ENCODE data around the gene HOXD10.
A peak's percentile ranks its signal among the peaks of the same experiment; 100 is the strongest.

HOXD10 gene

GRCh38 chr2:176092270-176093144 lies 24.1 kb upstream of the HOXD10 start, which contains the start of gene HOXD13:
TSS of gene HOXD13 (plus strand) at chr2:176092721. CDS start at chr2:176092891, 170 bp downstream.
- Histone ChIP-seq H3K4me3 (ENCODE audit: low read depth in 1 of 2, low read length in 2 of 2) (peak within 1 kb of the TSS; percentile 6 to 53), H3K9ac (ENCODE audit: low read length) (no peak within 1 kb of the TSS), H3K27me3 (ENCODE audit: control insufficient read depth in 1 of 2, insufficient read depth in 2 of 2, low read length in 2 of 2) (peaks cover 84 to 99% of the 10 kb centered on the region in 2 donors), H3K4me1 (ENCODE audit: insufficient read depth, low read length) (peaks cover 16% of the 10 kb centered on the region), H3K36me3 (ENCODE audit: insufficient read depth, low read length) (no peaks in the 10 kb centered on the region), H3K9me3 (ENCODE audit: low read length) (peaks cover 3% of the 10 kb centered on the region), H3K27ac (ENCODE audit: low read depth, low read length) (no peak within 1 kb of the TSS)

- no peak overlapping the region for H3K9ac ChIP-seq (ENCODE audit: low read length)
- H3K4me3 ChIP-seq (ENCODE audit: low read depth in 1 of 2, low read length in 2 of 2) = peak overlapping the region; percentile 6 to 53
- H3K27me3 ChIP-seq (ENCODE audit: control insufficient read depth in 1 of 2, insufficient read depth in 2 of 2, low read length in 2 of 2) = peaks cover 83 to 99% of the 10 kb centered on the region in 2 donors
- H3K4me1 ChIP-seq (ENCODE audit: insufficient read depth, low read length) = peaks cover 16% of the 10 kb centered on the region
- no peaks in the 10 kb centered on the region for H3K36me3 ChIP-seq (ENCODE audit: insufficient read depth, low read length)
- H3K27ac ChIP-seq (ENCODE audit: low read depth, low read length) = no peak overlapping the region
- peaks cover 3% of the 10 kb centered on the region for H3K9me3 ChIP-seq (ENCODE audit: low read length)
Measured at GRCh38 chr2:176093145-176093897, 23.3 kb upstream of the HOXD10 start.

- Histone ChIP-seq H3K4me1 (ENCODE audit: insufficient read depth, low read length) (peaks cover 13% of the 10 kb centered on the region), H3K36me3 (ENCODE audit: insufficient read depth, low read length) (no peaks in the 10 kb centered on the region), H3K4me3 (ENCODE audit: low read depth in 1 of 2, low read length in 2 of 2) (no peak overlapping the region), H3K9me3 (ENCODE audit: low read length) (peaks cover 3% of the 10 kb centered on the region), H3K27me3 (ENCODE audit: control insufficient read depth in 1 of 2, insufficient read depth in 2 of 2, low read length in 2 of 2) (peaks cover 83 to 99% of the 10 kb centered on the region in 2 donors), H3K27ac (ENCODE audit: low read depth, low read length) (no peak overlapping the region), H3K9ac (ENCODE audit: low read length) (no peak overlapping the region)
Measured at GRCh38 chr2:176093898-176094249, 22.7 kb upstream of the HOXD10 start.

- Histone ChIP-seq H3K9ac (ENCODE audit: low read length) (no peak overlapping the region), H3K27me3 (ENCODE audit: control insufficient read depth in 1 of 2, insufficient read depth in 2 of 2, low read length in 2 of 2) (peaks cover 83 to 98% of the 10 kb centered on the region in 2 donors), H3K4me1 (ENCODE audit: insufficient read depth, low read length) (peaks cover 13% of the 10 kb centered on the region), H3K4me3 (ENCODE audit: low read depth in 1 of 2, low read length in 2 of 2) (no peak overlapping the region), H3K27ac (ENCODE audit: low read depth, low read length) (no peak overlapping the region), H3K9me3 (ENCODE audit: low read length) (peaks cover 3% of the 10 kb centered on the region), H3K36me3 (ENCODE audit: insufficient read depth, low read length) (no peaks in the 10 kb centered on the region)
Measured at GRCh38 chr2:176094349-176094748, 22.2 kb upstream of the HOXD10 start.

GRCh38 chr2:176095421-176095820 lies 21.2 kb upstream of the HOXD10 start:
- Histone ChIP-seq H3K4me3 (ENCODE audit: low read depth in 1 of 2, low read length in 2 of 2) (no peak overlapping the region), H3K27me3 (ENCODE audit: control insufficient read depth in 1 of 2, insufficient read depth in 2 of 2, low read length in 2 of 2) (peaks cover 83 to 98% of the 10 kb centered on the region in 2 donors), H3K4me1 (ENCODE audit: insufficient read depth, low read length) (peaks cover 13% of the 10 kb centered on the region)

GRCh38 chr2:176096243-176096985 lies 20.2 kb upstream of the HOXD10 start:
- Histone ChIP-seq H3K9me3 (ENCODE audit: low read length) (peaks cover 3% of the 10 kb centered on the region), H3K27ac (ENCODE audit: low read depth, low read length) (no peak overlapping the region), H3K27me3 (ENCODE audit: control insufficient read depth in 1 of 2, insufficient read depth in 2 of 2, low read length in 2 of 2) (peaks cover 85 to 96% of the 10 kb centered on the region in 2 donors), H3K9ac (ENCODE audit: low read length) (no peak overlapping the region), H3K36me3 (ENCODE audit: insufficient read depth, low read length) (no peaks in the 10 kb centered on the region), H3K4me3 (ENCODE audit: low read depth in 1 of 2, low read length in 2 of 2) (peak overlapping the region; percentile 49 to 51), H3K4me1 (ENCODE audit: insufficient read depth, low read length) (peaks cover 13% of the 10 kb centered on the region)

More at GRCh38 chr2:176095421-176095820, 21.2 kb upstream of the HOXD10 start:
- Histone ChIP-seq H3K9ac (ENCODE audit: low read length) (no peak overlapping the region), H3K9me3 (ENCODE audit: low read length) (peaks cover 3% of the 10 kb centered on the region), H3K36me3 (ENCODE audit: insufficient read depth, low read length) (no peaks in the 10 kb centered on the region), H3K27ac (ENCODE audit: low read depth, low read length) (no peak overlapping the region)

GRCh38 chr2:176096986-176097819 lies 19.4 kb upstream of the HOXD10 start:
- Histone ChIP-seq H3K27me3 (ENCODE audit: control insufficient read depth in 1 of 2, insufficient read depth in 2 of 2, low read length in 2 of 2) (peaks cover 89 to 95% of the 10 kb centered on the region in 2 donors), H3K4me1 (ENCODE audit: insufficient read depth, low read length) (peaks cover 13% of the 10 kb centered on the region), H3K9me3 (ENCODE audit: low read length) (peaks cover 3% of the 10 kb centered on the region), H3K9ac (ENCODE audit: low read length) (no peak overlapping the region), H3K36me3 (ENCODE audit: insufficient read depth, low read length) (no peaks in the 10 kb centered on the region), H3K27ac (ENCODE audit: low read depth, low read length) (no peak overlapping the region), H3K4me3 (ENCODE audit: low read depth in 1 of 2, low read length in 2 of 2) (peak overlapping the region; percentile 36 to 51)

GRCh38 chr2:176097820-176098365 lies 18.7 kb upstream of the HOXD10 start:
- Histone ChIP-seq H3K27me3 (ENCODE audit: control insufficient read depth in 1 of 2, insufficient read depth in 2 of 2, low read length in 2 of 2) (peaks cover 89 to 96% of the 10 kb centered on the region in 2 donors), H3K36me3 (ENCODE audit: insufficient read depth, low read length) (no peaks in the 10 kb centered on the region), H3K9ac (ENCODE audit: low read length) (no peak overlapping the region), H3K9me3 (ENCODE audit: low read length) (peaks cover 3% of the 10 kb centered on the region), H3K4me1 (ENCODE audit: insufficient read depth, low read length) (peaks cover 13% of the 10 kb centered on the region), H3K4me3 (ENCODE audit: low read depth in 1 of 2, low read length in 2 of 2) (peak overlapping the region in 1 of 2 donors; percentile 51), H3K27ac (ENCODE audit: low read depth, low read length) (no peak overlapping the region)

- no peak overlapping the region for H3K4me3 ChIP-seq (ENCODE audit: low read depth in 1 of 2, low read length in 2 of 2)
- peaks cover 9% of the 10 kb centered on the region for H3K4me1 ChIP-seq (ENCODE audit: insufficient read depth, low read length)
- peaks cover 85 to 96% of the 10 kb centered on the region in 2 donors for H3K27me3 ChIP-seq (ENCODE audit: control insufficient read depth in 1 of 2, insufficient read depth in 2 of 2, low read length in 2 of 2)
- no peak overlapping the region for H3K27ac ChIP-seq (ENCODE audit: low read depth, low read length)
- H3K9ac ChIP-seq (ENCODE audit: low read length) = no peak overlapping the region
- no peaks in the 10 kb centered on the region for H3K36me3 ChIP-seq (ENCODE audit: insufficient read depth, low read length)
- peaks cover 3% of the 10 kb centered on the region for H3K9me3 ChIP-seq (ENCODE audit: low read length)
Measured at GRCh38 chr2:176098366-176099158, 18.0 kb upstream of the HOXD10 start.
